ENCODE measurements around the gene CCDC85A.

DNA sequence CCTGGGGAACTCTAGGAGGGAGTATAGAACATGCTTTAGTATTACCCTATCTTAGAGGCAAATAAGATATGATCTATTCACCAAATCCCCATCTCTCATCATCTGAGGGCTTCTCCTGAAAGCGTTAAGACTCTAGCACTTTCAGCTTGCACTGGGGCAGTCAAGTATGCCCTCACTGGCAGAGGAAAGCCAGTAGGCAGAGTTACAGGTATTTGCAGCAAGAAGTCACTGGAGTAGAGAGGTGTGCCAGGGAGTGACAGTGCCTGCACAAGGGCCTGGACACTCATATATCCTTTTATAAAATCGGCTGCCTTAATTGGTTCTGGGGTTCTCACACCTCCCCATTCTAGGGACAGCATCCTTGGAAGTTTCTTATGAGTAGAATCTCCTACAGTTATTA is 31.9 kb upstream of the CCDC85A start:
- TF ChIP-seq, protein P1, sequence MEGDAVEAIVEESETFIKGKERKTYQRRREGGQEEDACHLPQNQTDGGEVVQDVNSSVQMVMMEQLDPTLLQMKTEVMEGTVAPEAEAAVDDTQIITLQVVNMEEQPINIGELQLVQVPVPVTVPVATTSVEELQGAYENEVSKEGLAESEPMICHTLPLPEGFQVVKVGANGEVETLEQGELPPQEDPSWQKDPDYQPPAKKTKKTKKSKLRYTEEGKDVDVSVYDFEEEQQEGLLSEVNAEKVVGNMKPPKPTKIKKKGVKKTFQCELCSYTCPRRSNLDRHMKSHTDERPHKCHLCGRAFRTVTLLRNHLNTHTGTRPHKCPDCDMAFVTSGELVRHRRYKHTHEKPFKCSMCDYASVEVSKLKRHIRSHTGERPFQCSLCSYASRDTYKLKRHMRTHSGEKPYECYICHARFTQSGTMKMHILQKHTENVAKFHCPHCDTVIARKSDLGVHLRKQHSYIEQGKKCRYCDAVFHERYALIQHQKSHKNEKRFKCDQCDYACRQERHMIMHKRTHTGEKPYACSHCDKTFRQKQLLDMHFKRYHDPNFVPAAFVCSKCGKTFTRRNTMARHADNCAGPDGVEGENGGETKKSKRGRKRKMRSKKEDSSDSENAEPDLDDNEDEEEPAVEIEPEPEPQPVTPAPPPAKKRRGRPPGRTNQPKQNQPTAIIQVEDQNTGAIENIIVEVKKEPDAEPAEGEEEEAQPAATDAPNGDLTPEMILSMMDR (conservative IDR thresholded peaks at IDR 0.05; ENCODE audit: low read depth, low read length) = no peak
- TF ChIP-seq RCOR1 (IDR thresholded peaks at IDR 0.05; ENCODE audit: insufficient replicate concordance, low read length) (no peak), POLR2A (IDR thresholded peaks at IDR 0.05; ENCODE audit: low read depth, low read length) (no peak), BHLHE40 (IDR thresholded peaks at IDR 0.05; ENCODE audit: low read depth, low read length) (no peak), RFX5 (IDR thresholded peaks at IDR 0.05; ENCODE audit: low read depth, low read length) (no peak), SMC3 (IDR thresholded peaks at IDR 0.05; ENCODE audit: low read depth, low read length) (no peak), MAFK (IDR thresholded peaks at IDR 0.05; ENCODE audit: low read depth, low read length) (no peak)

All from IMR-90 (cell line).